GM19468 (cell line): Measurements from ENCODE around the gene SLC38A4.
"Not testable (repeated sequence)": the region's sequence is repeated elsewhere in the genome, so short reads cannot be mapped to it uniquely, and the experiment has no call there.

Experiments
- ATAC-seq: cut with Tn5 transposase; IDR thresholded peaks from one replicate; pipeline ENCODE4 v1.9.1; 2021; ENCODE audit warnings: mild to moderate bottlenecking, moderate library complexity, moderate number of reproducible peaks; ENCODE audit not compliant: unreplicated experiment; ENCODE audit errors: extremely low read depth

SLC38A4 gene

DNA sequence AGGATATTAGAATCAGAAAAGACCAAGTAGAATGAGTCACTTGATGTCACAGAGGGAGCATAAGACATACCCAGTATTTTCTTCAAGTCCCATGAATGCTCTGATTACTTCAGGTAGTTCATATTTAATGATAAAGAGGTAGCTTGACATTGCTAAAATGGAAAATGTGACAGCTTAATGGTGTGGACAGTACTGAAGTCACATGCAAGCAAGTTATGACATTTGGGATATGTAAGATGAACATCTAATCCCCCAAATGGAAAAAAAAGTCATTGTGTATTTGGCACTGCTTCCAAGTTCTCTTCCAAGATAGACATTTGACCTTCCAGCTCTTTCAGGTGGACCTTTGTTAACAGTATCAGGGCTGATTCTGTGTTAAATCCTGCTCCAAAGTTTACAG is 45.9 kb downstream of the SLC38A4 start:
- no peak for ATAC-seq

DNA sequence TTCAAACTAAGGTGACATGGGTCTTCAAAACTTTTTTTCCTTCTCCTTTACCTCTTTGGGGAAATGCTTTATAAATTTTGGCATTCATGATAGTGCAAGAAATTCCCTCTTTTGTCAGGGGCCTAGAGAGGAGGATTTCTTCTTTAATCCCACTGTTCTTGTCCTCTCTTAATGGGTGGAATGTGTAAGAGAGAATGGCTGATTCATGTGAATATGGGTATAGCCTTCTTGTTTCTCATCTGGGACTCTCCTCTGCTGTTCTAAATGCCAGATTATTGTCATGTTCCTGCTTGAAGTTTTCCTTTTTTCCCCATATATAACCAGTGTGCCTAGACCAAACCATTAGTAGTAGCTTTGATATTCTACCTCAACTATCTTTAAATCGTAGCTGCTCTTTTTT is 46.7 kb downstream of the SLC38A4 start:
- ATAC-seq = no peak

DNA sequence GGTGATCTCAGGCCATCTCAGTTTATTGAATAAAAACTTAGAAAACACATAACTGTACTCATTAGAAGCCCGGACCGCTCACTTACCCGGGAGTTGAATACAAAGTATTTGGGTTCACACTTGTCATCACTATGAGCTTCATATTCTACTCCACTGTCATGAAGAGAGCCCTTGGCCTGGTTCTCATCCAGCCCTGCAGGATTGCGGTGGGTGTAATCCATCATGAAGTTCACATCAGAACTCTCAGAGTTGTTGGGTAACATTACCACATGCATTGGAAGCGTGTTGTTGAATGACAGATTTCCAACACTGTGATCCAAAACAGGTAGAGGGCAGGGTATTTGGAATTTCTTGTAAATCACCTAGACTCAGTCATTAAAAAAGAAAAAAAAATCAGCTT is 47.4 kb downstream of the SLC38A4 start:
- no peak for ATAC-seq

DNA sequence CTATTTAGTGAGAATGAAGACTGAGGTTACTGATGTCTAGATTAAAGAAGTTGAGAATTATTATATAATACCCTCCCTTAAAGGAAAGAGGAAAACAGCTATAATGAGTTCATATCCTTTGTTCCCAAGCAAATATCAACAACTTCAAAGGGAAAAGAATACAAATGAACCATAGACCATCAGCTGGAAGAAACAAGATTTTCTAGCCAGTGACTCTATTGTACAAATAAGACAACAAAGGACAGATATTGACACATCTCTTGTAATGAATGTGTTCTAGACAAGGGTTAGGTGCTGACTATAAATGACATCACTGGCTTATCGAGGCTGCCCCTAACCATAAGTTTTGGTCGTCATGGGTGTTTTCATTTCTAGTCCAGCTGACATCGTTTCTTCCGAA is 48.2 kb downstream of the SLC38A4 start:
- no peak for ATAC-seq

DNA sequence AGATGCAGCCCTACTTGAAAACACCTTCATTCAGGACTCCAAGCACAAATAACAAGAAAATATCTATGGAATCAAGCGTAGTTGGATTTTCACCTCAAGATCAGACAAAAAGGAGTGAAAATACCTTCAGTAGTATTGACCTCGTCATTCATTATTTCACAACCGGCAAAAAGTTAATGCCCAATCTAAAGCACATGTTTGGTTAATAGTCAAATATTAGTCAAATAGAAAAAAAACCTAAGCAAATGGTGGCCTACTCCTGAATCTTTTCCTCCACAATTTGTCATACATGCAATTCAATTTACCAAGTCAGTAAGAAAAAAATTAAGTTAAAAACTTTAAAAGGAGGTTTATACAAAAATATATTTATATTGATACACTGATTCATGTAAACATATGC is 50.0 kb downstream of the SLC38A4 start:
- no peak for ATAC-seq

DNA sequence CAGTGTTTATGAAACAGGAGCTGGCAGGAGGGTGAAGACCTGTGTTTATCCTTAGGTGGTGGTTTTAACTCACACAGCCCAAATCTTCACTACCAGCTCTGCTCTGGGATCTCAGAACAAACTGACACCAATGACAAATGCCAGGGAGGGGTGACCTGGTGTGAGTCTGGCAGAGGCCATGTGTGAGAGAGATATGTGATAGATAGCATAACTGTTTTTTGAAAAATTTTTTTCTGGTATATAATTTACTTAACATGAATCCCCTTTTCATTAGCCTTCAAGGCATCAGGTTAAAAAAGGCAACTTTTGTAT is 51.5 kb downstream of the SLC38A4 start:
- ATAC-seq = no peak

DNA sequence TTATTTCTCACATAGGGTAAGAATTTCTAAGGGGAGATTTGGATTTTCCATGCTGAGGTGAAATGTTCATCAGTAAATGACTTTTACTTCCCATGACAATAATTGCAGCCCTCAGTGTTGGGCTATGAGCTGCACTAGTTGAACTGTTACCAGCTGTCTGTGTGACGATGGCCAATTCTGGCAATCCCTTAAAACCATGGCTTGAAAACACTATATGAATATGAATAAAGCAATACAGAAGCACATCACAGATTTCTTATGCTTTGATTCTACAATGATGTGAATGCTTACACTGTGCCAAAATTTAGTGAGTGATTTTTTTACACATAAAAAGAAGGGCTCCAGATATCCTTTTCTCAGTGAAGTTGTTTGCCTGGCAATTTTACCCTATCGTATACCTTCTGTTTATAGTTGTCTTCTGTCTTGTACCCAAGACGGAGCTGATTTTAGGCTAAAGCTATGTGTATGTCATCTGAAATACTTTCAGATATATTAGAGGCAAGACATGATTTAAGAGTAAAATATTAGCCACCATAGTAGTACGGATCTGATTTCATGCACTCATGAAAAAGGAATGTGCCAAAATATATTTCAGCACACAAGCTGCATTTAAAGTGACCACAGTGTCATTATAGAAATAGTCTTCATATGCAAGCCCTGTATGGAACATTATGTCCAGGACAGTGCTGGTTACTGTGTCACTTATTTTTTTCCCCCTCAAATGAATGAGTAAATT is 52.0 kb downstream of the SLC38A4 start:
- ATAC-seq = no peak

DNA sequence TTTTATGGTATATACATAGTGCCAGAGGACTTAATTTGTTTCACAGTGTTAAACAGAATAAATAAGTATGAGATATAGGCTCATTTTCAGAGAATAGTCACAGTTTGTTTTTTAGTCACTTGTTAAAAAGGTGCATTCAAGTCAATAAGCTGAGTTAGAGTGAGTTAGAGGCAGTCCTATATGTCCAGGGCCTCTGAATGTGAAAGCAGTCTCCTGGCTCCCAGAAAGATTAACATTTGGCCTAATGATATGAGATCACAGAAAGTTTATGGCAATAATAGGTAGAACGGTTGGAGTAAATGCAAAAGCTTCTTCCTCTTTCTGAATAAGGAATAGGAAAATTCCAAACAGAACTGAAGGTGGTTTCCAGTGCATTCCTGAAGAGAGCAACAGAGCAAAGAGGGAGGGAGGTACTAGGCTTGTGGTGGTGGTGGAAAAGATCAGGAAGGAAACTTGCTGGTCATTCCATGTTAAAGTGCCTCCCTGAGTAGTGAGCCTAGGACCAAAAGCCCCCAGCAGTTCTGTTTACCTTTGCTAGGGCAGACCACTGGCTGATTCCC is 54.4 kb downstream of the SLC38A4 start:
- ATAC-seq = no peak

DNA sequence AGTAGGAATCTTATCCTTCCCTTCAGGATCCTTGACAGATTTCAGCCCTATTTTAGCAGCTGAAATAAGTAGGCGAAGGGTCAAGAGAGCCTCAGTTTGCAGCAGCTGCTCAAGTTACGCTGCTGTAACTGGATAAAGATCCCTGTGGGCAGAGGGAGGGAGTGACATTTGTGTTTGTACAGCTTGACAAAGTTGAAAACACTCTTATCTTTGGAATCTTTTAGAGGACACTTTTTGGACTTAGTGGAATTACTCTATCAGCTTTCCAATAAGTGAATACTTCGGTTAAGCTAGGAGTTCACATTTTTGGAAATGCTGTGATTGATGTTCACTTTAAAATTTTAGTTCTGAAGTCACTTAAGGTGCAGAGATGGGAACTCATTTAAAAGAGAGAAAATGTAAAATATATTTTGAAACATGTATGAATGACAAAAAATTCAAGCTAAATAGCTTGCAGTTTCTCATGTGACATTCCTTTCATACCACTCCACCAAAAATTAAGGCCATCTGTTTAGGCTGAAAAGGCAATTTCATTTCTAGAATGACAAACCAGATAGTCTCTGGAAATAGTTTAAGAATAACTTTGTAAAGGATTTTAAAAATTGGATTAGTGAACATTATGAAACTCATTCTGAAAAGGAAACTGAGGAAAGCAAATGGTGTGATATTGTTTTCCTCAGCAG is 55.2 kb downstream of the SLC38A4 start:
- ATAC-seq = no peak

DNA sequence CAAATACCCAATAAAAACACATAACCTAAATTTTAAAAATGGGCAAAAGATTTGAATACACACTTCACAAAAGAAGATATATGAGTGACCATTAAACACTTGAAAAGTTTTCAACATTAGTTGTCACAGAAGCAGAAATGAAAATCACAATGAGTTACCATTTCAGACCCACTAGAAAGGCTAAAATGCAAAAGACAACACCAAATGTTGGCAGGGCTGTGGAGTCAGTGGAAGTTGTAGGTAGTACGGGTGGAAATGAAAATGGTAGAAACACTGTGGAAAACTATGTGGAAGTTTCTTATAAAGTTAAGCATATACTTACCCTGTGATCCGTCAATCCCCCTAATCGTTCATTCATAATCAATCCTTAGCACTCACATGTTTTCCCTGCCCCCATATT is 61.8 kb downstream of the SLC38A4 start:
- no peak for ATAC-seq

DNA sequence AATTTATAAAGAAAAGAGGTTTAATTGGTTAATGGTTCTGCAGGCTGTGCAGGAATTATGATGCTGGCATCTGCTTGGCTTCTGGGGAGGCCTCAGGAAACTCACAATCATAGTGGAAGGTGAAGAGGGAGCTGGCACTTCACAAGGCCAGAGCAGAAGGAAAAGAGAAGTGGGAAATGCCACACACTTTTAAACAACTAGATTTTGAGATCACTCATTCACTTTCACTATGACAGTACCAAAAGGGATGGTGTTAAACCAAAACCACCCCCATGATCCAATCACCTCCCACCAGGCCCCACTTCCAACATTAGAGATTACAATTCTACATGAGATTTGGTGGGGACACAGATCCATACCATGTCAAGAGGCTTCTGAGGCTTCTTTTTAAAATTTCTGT is 62.6 kb downstream of the SLC38A4 start:
- ATAC-seq = no peak

DNA sequence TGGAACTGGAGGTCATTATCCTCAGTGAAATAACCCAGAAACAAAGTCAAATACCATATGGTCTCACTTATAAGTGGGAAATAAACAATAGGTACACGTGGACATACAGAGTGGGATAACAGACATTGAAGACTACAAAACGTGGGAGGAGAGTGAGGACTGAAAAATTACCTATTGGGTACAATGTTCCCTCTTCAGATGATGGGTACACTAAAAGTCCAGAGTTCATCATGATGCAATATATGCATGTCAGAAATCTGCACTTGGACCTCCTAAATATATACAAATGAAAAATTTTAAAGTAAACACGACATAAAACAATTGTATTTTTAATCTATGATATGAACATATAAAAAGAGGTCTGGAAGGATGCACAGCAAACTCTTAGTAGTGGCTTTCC is 71.2 kb downstream of the SLC38A4 start:
- no peak for ATAC-seq

DNA sequence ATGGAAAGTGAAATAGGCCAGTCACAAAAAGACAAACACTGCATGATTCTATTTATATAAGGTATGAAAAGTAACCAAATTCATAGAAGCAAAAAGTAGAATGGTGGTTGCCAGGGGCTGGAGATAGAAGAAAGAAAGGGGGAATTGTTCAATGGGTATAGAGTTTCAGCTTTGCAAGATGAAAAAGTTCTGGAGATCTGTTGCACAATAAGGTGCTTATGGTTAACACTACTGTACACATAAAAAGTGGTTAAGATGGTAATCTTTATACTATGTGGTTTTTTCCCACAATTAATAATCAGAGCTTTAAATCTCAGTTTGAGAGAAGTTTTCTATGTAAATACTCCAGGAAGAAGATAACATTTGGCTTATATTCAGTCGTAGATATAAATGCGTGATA is 73.4 kb downstream of the SLC38A4 start:
- ATAC-seq = no peak

DNA sequence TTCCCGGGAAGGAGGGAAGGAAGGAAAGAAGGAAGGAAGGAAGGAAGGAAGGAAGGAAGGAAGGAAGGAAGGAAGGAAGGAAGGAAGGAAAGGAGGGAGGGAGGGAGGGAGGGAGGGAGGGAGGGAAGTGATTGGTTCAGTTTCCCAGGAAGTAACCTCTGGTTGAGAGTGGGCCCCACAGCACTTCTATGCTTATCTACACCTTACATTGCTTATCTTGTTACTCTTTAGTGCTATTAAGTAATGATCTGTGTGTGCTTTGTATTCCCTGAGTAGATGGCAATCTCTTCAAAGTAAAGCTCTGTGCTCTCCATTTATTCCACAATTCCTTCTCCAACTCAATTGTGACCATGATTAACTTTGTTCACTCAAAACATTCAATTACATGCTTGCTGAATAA is 74.6 kb downstream of the SLC38A4 start:
- no peak for ATAC-seq

DNA sequence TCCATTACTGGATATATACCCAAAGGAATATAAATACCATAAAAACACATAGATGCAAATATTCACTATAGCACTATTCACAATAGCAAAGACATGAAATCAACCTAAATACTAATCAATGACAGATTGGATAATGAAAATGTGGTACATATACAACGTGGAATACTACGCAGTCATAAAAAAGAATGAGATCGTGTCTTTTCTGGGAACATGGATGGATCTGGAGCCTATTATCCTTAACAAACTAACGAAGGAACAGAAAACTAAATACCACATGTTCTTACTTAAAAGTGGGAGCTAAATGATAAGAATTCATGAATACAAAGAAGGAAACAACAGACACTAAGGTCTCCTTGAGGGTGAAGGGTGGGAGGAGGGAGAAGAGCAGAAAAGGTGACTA is 76.5 kb downstream of the SLC38A4 start:
- no peak for ATAC-seq

DNA sequence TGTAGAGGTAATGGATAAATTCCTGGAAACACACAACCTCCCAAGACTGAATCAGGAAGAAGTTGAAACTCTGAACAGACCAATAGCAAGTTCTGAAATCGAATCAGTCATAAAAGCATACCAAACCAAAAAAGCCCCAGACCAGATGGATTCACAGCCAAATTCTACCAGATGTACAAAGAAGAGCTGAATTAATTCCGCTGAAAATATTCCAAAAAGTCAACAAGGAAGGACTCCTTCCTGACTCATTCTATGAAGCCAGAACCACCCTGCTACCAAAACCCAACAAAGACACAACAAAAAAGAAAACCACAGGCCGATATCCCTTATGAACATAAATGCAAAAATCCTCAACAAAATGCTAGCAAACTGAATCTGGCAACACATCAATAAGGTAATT is 81.5 kb downstream of the SLC38A4 start:
- ATAC-seq = no peak

DNA sequence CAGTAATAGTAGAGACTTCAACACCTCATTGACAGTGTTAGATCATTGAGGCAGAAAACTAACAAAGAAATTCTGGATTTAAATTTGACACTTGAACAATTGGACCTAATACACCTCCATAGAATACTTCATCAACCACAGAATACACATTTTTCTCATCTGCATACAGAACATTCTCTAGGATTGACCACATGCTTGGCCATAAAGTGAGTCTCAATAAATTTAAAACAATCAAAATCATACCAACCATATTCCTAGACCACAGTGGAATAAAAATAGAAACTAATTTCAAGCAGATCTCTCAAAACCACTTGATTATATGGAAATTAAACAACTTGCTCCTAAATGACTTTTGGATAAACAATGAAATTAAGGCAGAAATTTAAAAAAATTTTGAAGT is 82.3 kb downstream of the SLC38A4 start:
- ATAC-seq = no peak

DNA sequence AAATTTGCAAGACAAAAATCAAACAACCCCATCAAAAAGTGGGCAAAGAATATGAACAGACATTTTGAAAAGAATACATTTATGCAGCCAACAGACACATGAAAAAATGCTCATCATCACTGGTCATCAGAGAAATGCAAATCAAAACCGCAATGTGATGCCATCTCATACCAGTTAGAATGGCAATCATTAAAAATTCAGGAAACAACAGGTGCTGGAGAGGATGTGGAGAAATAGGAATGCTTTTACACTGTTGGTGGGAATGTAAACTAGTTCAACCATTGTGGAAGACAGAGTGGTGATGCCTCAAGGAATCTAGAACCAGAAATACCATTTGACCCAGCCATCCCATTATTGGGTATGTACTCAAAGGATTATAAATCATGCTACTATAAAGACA is 83.5 kb downstream of the SLC38A4 start:
- not testable (repeated sequence) for ATAC-seq

DNA sequence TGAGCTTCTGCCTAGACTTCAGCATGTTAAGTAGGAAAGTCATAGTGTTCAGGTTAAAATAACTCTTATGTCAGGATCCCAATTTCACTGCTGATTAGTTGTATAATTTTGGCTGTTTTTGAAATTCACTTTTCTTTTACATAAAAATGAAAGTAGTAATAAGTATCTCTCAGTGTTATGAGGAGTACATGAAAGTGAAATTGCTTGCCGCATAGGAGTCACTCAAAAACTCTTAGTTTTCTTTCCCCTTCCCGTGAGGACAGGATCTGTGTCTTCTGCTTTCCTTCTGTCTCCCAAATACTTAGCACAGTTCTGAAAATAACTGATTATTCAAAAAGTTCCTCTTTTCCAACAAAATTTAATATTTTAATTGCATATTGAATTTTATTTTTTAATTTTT is 100.5 kb downstream of the SLC38A4 start:
- ATAC-seq = no peak

DNA sequence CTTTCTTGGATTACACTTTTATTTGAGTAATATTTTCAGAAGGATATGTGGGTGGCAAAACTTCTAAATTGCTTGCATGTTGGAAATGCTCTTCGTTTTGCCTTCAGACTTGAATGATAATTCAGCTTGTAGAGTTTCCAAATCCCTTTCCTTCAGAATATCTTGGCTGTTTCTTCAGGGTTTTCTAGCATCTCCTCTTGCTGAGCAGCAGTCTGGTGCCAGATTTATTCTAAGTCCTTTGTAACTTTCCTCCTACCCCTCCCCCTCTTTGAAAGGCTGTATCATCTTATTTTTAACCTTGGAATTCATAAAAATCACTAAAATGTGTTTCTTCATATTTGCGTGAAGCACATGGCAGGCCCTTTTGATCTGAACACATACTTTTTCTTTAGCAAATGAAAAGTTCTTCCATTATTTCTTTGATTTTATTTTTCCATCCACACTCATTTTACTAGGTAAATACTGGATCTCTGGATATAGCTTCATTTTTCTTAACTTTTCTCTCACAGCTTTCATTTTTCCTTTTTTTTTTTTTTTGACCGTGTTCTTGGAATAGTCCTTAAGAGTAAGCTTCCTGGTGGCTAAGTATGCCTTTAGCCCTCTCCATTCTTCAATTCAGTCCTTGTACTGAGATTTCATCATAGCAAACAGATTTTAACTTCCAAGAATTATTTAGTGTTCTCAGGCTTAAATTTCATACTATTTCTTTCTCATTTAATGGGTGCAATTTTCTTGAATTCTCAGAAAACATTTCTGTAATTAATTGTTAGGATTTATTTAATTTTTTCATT is 102.0 kb downstream of the SLC38A4 start:
- ATAC-seq = no peak
